T-helper 2 cell (primary cell): ENCODE results near the gene TSPAN5.

Experiments used
- DNase-seq, 5 experiments: peaks; one replicate each; pipeline versions ENCODE4 v3.0.0 to v3.0.0-alpha.2; 2012 to 2022

TSPAN5 gene

DNA sequence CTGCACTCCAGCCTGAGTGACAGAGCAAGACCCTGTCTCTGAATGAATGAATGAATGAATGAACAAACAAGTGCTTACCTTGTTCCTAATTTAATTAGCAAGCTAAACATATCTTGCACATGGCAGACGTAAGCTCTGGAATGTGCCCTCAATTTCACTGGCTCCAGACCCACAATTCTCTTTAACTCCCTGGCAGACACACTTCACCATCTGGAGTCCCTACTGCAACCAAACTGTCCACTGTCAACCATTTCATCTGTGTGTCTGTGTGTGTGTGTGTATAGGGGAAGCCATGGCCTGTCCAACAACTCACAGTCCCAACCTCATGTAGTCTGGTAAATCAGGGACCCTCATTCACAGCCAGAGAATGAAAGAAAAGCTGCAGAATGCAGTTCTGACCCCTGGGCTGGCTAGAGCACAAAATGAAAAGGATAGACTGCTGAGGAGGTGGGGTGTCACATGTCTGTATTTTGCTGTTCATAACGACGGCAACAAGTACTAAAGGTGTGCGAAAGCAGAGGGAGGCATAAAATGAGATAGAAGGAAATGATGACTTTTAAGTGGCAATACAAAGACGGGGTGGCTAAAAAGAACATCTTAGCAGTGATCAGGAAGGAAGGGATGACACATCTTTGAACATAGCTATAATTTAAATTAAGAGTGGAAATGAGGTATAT, 114.1 kb downstream of the TSPAN5 start:
- DNase-seq, result no peak

DNA sequence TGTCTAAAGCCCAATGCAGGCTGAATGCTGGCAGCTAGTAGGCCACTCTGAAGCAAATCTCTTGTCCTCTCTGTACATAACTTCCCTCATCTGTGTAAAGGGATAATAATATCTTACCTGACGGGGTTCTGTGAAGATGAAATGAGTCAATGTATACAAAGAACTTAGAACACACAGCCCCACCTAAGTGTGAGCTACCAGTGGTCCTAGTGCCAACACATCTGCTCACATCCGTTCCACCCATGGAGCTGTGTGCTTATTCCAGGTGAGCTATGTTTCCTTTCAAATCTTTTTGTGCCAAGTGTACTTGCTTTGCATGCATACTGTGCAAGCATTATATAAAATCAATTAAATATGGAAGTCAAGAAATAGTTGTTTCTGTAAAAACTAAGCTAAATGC, 116.4 kb downstream of the TSPAN5 start:
- DNase-seq, result no peak

DNA sequence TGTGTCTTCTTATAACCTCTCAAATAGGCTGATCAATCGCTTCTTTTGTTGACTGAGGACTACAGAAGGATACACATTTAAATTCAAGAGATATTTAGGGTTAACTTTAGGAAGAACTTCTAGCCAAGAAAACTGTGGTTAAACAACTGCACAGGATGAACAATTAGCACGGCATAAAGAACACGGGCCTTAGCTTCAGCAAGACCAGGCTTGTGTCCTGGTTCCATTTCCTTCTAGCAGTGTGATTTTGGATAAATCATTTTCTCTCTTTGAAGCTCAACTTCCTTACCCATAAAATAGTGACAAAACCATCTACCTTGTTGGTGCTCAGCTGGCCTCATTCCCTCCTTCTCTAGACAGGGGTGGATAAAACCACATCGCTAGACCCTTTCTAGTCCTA, 117.6 kb downstream of the TSPAN5 start:
- no peak for DNase-seq

DNA sequence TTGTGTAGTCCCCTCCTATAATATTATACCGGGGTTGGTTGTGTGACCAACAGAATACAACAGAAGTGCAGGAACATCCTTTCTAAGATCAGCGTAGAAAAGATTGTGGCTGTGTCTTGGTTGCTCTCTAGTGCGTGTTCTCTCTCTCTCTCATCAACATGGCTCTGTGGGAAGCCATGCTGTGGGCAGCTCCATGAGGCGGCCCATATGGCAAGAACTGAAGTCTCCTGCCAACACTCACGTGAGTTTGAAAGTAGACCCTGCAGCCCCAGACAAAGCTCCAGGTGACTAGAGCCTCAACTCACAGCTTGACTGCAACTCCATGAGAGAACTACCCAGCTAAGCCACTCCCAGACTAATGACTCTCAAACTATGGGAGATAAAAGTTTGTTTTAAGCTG, 118.7 kb downstream of the TSPAN5 start:
- DNase-seq, result no peak

DNA sequence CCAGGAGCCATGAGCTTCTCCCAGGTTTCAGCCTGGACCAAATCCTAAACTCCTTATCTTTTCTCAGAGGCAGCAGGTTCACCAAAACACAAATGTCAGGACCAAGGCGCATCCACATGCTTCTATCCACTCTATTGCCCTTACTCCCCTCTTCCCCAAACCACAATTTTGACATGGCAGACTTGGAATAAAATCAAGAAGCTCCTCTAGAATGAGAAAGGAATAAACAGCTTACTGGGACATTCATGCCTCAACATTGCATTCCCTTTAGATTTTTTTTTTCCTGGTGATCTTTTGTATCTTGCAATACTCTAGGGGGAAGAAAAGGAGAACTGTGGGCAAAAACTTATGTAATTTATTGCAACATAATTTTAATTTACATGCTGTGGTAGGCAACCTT, 119.1 kb downstream of the TSPAN5 start:
- DNase-seq, result no peak

DNA sequence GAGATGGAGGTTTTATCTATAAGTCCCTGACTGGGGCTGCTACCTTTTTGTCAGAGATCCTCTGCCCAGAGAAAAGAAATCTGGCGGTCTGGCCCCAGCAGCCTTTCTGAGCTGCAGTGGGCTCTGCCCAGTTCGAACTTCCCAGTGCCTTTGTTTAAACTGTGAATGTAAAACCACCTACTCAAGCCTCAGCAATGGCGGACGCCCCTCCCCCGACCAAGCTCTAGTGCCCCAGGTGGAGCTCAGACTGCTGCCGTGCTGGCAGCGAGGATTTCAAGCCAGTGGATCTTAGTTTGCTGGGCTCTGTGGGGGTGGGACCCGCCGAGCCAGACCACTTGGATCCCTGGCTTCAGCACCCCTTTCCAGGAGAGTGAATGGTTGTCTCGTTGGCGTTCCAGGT, 121.8 kb downstream of the TSPAN5 start:
- DNase-seq, result no peak

DNA sequence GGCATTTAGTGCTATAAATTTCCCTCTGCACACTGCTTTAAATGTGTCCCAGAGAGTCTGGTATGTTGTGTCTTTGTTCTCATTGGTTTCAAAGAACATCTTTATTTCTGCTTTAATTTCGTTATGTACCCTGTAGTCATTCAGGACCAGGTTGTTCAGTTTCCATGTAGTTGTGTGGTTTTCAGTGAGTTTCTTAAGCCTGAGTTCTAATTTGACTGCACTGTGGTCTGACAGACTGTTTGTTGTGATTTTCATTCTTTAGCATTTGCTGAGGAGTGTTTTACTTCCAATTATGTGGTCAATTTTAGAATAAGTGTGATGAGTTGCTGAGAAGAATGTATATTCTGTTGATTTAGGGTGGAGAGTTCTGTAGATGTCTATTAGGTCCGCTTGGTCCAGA, 124.3 kb downstream of the TSPAN5 start:
- DNase-seq, result peak in 1 of 5 experiments; percentile 83

DNA sequence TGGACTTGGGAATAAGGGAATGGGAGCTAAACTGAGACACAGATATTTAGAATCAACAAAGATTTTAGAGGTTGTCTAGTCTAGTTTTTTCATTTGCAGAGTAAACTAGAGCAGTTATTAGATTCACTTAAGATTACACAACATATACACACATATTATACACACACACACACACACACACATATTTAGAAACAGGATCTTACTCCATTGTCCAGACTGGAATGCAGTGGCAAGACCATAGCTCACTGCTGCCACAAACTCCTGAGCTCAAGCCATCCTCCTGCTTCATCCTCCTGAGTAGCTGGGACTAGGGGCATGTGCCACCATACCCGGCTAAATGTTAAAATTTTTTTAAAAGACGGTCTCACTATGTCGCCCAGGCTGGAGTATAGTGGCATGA, 127.8 kb downstream of the TSPAN5 start:
- DNase-seq, result no peak

DNA sequence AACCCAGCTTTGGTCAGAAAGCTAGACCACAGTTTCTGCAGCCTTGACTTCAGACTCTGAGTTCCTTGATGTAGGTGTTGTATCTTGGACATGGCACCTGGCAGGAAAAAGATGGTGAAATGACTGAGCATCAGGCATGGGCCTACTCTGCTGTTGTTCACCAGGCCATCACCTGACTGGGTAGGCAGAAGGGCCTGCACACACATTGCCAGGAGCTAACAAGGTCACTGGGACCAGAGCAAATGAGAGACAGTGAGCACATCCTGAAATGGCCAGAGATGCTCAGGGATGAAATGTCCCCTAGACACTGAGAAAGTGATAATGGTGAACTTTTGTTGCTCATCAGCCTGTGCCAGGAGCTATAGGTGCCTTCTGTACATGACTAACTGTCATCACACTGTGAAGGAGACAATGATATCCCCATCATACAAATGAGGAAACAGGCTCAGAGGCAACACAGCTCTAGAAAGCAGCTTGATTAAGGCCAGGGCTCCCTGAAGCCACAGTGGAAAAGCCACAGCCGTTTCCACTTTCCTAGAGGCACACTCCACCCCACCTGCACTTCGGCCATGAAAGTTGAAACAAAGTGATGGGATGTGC, 128.3 kb downstream of the TSPAN5 start:
- no peak for DNase-seq

DNA sequence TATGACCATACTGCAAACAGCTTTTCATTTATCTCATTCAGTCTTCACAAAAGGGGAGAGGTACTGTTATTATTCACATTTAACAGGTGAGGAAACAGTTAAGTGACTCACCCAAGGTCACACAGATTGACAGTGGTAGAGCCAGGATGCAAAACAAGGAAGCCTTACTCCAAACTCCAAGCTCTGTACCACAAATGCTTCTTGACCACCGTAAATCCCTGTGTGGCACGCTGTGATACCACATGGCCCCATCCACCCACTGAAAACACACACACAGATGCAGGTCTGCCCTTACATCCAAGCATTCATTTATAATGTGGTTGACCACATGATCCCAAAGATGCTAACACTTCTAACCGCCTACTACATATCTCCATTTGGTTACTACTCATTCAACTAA, 129.5 kb downstream of the TSPAN5 start:
- DNase-seq, result peak in 1 of 5 experiments; percentile 62

DNA sequence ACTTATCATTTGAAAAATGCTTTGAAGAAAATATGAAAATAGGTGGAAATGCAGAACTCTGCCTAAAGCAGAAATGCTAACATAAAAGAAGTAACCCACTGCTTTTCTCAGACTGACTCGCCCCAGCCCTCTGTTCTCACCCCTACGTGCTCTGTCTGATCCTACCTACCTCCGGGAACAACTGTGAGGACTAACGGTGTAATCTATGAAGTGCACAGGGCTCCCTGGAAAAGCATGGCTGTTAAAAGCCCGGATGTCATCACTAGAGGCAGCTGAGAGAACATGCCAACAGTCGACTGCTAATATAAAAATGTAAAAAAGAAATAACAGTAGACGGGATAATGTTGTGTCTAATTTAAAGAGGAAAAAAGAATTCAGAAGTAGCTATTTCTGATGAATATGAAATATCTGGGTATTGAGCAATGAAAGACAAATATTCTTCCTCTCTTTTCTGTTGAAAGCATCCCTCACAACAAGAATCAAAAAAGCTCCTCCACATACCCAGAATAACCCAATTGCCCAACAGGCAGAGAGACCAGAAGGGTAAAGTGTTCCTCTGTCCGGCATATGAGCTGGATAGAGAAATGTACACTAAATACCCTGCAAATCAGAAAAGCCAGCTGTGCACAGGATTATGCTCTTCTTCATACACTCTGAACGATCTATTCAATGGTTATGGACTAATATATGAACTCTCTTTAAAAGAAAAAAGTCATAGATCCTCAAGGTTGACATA, 130.7 kb downstream of the TSPAN5 start:
- DNase-seq, result no peak

DNA sequence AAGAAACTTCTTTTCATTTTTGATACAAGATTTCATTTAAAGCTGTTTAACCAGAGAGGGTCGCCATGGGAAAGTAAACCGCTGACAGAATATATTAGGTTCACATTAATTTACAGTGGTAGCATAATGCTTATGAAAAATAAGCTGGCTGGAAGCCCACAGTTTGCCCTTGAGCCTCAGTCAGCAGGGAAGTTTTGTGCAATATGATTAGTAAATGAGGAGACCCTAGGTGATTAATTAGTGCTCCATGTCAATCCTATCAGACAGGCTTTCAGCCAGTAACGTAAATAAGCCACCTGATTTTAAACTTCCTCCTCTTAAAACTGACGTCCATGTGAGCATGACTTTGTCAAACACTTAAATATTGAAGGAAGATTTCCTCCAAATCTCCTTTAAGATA, 134.2 kb downstream of the TSPAN5 start:
- no peak for DNase-seq

DNA sequence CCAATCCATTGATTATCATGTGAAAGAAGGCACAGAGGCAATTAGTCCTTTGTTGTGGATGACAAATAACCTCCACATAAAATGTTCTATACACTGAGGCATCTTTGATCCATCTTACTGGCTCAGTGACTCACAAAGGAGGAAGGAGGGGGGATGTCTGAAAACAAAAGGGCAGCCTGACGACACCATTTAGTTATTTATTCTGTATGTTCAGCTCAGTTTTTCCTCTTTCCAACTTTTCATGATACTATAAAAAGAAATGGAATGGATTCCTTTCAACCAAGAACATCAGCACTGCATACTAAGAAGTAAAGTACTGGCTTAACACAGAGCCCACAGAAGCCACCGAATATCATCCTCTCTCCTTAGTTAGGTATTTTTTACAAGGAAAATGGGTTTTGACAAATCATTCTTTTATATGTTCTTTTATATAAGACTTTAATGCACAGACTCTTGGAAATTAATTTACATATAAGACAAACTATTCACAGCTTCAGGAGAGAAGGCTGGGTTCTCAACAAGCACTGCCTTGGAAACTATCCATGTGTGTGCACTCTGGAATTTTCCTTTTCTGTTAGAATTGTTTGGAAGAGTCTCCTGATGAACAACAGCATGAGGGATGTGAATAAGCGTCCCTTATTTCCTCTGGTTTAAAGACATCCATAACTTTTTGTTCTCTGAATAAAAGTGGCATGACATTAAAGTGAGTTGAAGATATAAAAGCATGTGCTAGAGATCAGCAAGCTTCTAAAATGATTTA, 135.6 kb downstream of the TSPAN5 start:
- no peak for DNase-seq

DNA sequence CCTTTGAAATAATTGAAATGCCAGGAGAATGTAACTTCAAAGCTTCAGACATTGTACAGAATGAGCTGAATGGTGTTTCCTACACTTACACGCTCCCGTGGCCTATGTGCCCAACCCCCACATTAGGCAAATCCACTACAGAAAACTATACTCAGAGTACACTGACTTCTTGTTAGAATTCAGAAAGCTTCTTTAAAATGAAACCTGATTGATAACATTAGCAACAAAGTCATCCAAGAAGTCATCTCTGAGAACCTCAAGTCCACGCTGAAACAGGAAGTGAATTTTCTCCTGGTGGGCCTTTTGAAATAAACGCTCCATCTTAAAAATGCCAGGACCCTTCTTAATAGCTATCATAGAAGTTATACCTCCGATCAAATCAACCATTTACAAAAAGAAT, 136.3 kb downstream of the TSPAN5 start:
- peak in 1 of 5 experiments; percentile 23 for DNase-seq

DNA sequence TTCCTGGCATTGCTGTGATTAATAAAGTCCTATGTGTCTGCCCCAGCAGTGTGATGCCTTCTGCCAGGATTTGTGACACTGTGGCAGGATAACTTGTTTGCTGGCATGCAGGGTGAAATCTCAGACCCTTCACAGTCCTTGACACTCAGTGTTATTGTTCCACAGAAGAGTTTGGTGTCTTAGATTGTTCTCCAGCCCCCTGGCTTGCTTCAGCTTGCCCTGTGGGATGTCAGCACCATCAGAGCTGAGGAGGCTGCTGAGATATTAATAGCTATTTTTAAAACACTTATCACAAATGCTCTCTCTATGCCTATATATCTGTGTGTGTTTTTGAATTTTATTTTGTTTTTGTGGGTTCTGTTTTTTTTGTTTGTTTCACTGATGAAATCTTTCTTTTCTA, 136.9 kb downstream of the TSPAN5 start:
- no peak for DNase-seq

DNA sequence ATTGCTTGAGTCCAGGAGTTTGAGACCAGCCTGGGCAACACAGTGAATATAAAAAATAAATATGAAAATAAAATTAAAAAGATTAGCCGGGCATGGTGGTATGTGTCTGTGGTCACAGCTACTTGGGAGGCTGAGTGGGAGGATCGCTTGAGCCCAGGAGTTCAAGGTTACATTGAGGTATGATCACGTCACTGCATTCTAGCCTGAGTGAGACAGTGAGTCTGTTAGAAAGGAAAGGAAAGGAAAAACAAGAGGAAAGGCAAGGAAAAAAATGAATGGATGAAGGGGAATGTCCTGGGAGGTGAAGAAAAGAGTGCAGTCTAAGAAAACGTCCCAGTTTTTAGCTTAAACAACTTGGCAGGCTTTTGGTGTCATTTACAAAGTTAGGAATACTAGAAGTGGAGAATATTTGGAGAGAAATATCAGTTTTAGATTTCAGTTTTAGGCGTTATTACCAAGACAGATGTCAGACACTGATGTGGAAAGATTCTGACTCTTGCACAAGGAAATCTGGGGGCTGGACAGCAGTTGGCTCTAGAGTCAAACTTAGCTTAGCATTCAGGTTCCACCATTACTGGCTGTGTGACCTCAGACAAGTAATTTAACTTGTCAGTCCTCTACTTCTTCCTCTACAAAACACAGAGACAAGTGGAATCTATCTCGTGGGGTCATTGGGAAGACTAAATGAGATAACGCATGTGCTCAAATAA, 139.0 kb downstream of the TSPAN5 start:
- DNase-seq, result no peak

DNA sequence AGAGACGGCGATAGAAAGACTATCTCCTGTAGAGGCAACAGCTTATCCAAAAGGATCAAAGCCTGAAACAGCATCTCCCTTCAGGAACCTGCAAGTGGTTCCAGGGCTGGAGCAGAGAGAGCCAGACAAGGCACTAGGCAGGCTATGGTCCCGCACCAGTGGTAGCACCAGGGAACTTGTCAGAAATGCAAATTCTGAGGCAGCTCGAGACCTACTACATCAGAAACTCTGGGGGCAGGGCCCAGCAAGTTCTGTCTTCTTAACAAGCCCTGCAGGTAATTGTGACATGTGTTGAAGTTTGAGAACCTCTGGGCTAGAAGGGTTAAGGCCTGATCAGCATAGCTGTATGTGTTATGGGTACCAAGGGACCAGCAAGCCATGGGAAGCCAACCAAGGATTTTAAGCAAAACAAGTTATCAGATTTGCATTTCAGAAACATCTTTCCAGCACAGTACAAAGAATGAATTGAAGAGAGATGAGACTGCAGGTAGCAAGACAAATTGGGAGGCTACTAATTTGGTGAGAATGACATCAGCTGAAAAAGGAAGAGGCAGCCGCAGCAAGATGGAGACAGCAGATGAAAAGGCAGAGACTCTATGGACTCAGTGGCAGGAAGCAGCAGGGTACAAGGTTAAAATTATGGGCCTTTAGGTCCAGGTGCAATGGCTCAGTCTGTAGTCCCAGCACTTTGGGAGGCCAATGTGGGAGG, 139.7 kb downstream of the TSPAN5 start:
- peak in 1 of 5 experiments; percentile 66 for DNase-seq

DNA sequence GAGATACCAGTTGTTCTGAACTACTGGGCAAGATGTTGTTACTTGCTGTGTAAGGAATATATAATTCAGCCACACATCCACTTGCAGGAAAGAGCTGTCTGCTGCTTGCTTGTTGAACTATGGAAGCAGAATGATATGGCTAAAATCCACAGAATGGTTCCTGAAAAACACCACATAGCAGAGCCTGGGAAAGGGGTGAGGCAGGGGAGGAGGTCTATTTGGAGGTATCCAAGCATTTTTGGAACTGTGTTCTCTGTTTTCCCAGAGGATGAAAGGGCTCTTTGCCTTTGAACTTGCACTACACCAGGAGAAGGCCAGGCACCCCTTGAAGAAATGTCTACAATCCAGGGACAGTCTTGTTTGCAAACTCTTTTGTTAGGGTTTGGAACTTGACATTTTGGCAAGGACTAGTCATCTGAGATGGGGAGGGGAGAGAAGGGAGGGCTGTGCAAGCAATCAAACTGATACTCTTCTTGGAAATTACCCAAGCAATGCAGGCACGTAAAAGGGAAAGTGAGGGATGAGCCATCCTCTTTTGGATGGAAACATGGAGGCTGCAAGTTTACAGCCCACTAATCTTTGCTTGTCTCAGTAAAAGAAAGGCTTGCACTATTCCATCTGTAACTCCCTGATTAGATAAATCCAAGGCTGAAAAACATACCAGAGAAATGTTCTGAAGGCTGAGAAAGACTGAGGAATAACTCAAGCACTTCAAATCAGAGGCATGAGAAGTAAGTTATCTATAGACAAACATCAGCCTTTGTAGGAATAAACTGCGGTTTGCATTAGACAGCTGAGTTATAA, 141.0 kb downstream of the TSPAN5 start:
- no peak for DNase-seq

DNA sequence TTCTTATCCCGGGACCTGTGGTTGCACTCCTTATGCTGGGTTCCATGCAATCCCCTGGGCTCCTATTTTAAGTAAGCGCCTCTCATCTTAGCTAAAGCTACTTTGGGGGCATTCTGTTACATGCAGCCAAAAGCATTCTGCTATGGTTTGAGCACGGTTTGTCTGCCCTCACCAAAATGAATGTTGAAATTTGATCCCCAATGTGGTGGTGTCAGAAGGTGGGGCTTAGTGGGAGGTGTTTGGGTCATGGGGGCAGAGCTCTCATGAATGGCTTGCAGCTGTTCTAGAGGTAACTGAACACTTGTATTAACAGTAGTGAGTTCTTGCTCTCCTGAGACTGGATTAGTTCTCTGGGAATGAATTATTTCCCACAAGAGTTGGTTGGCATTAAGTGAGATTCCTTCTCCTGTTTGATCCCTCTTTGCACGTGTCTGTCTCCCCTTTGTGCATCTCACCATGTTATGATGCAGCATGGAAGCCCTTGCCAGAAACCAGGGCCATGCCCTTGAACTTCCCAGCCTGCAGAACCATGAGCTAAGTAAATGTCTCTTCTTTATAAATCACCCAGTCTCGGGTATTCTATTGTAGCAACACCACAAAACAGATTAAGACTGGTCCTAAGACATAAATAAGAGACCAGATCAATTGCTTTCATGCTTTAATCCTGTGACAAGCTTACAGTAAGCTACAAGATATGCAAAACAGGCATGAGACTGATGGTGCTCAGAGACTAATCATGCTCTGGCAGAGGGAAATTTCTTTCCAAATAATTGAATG, 141.8 kb downstream of the TSPAN5 start:
- no peak for DNase-seq

DNA sequence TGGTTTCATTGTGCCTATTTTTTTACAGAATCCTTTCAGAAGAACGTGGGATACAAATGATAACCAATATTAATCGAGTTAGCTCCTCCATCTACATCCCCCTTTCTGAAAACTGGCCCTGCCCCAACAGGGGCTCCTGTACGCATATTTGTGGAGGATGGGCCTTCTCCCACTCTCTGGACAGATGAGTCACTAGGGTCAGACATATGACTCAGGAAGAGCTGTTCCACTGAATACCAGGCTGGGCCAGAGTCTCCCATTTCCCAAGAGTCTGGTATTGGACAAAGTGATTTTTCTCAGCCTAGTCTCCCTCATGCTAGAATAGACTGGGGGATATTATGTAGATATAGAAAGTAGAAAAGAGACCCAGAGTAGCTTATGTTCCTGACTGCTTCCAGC, 142.4 kb downstream of the TSPAN5 start:
- no peak for DNase-seq

DNA sequence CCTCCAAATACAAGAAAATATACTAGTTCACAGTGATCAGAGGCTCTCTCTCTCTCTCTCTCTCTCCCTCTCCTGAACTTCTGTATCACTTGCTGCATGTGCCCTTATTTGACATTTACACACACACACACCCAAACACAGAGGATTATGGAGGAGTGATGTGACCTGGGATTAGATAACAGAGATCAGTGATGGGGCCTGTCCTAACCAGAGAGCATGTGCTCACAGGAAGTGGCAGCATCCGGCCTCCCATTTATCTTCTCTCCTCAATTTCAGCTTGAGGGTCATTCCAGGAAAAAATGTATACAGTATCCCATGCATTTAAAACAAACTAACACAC, 143.0 kb downstream of the TSPAN5 start:
- DNase-seq, result no peak
